K562 treated with DMSO at 1 percent for 12 hours (cell line): ENCODE data around the gene KRT25. TPM values are rescaled to one million over a fixed set of nuclear protein-coding genes. Genes with fewer than 3 reads are reported as not detected.

ENCODE experiments used
- total RNA-seq: library from RNA; unstranded; fragments of 300-600 nt; gene quantifications from 2 replicates; pipeline ENCODE4 v1.2.3, GENCODE V29; 2022; ENCODE audit not compliant: insufficient read depth

KRT25 gene, protein sequence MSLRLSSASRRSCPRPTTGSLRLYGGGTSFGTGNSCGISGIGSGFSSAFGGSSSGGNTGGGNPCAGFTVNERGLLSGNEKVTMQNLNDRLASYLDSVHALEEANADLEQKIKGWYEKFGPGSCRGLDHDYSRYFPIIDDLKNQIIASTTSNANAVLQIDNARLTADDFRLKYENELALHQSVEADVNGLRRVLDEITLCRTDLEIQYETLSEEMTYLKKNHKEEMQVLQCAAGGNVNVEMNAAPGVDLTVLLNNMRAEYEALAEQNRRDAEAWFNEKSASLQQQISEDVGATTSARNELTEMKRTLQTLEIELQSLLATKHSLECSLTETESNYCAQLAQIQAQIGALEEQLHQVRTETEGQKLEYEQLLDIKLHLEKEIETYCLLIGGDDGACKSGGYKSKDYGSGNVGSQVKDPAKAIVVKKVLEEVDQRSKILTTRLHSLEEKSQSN
- not detected in 2 replicates for total RNA-seq

DNA sequence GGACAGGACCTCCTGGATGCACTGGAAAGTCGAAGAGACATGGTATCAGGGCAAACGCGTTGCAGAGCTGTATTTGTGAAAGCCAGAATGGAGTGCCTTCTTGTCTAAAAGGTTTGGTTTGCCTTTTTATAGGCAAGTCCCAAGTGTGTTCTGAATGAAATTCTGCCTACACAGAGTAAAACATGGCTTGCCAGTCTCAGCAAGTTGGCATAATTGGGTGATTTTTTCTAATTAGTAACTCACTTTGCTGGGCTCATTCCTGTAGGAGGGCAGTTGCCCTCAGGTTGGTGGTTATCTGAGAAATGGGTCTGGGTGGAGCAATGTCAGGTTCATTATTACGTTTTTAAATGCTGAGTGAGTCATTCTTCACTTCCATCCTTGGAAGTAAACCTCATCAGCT lies at the start of gene KRT25:
KRT25 (minus strand) TSS at position 101 of the 400 bp plus-strand sequence; CDS start at position 41, 60 bp downstream.

GRCh38 chr17:40799859-40800258 lies 44.7 kb upstream of the KRT25 start, which contains the start of gene KRT28:
TSS of gene KRT28 (minus strand) at chr17:40799959. CDS start at chr17:40799893, 66 bp downstream.

DNA sequence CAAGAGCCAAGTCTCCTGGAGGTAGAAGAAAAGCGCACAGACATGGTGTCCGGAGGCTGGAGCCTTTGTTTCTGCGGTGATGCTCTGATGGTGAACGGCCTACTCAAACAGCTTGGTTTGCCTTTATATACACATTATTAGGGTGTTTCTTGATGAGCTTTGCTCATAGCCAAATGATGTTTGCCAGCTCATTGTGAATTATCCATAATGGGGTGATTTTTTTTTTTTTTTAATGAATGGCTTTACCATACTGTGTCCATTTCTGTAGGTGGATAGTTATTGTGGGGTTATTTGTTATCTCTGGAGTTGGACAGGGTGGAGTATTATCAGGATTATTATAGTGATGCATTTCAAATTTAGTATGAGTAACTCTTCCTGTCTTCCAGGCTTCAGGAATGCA lies 27.3 kb upstream of the KRT25 start, which contains the start of gene KRT27:
KRT27 (minus strand) TSS at position 101 of the 400 bp plus-strand sequence; CDS start at position 44, 57 bp downstream.

DNA sequence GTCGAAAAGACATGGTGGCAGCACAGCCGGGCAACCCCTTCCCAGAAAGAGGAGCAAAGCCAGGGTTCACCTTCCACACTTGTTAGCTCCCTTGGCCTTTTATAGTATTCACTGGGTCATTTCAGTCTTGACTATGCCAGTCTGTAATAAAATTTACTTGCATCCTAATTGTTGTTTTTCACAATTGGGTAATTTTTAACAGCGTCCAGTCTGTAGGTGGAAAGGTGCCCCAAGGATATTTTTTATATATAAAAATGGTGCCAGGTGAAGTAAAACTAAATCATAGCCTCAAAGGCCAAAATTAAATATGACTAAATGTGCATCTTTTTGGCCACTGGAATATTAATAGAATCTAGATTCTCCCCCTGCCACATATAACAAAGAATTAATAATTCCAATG lies 17.0 kb upstream of the KRT25 start, which contains the start of gene KRT26:
KRT26 (minus strand) TSS at position 101 of the 400 bp plus-strand sequence; CDS start at position 13, 88 bp downstream.

GRCh38 chr17:40703652-40704051 lies 51.5 kb downstream of the KRT25 start, which contains the start of gene KRT24:
TSS of gene KRT24 (minus strand) at chr17:40703752. CDS start at chr17:40703693, 59 bp downstream.

Other genes with a start within 250 kb of the KRT25 start
- gene CCR7, start 189.9 kb downstream of the KRT25 start, total RNA-seq, result 0.89 and 1.3 TPM in 2 replicates
- gene SMARCE1, start 107.5 kb downstream of the KRT25 start, total RNA-seq, result 40.3 and 83.8 TPM in 2 replicates
- gene KRT222, start 90.2 kb downstream of the KRT25 start, total RNA-seq, result not detected in 2 replicates
- gene KRT24, start 51.6 kb downstream of the KRT25 start, total RNA-seq, result not detected in 2 replicates
- gene KRT26, start 16.9 kb upstream of the KRT25 start, total RNA-seq, result not detected in 2 replicates
- not detected in 2 replicates for gene KRT27, start 27.2 kb upstream of the KRT25 start, total RNA-seq
- gene KRT28, start 44.6 kb upstream of the KRT25 start, total RNA-seq, result not detected in 2 replicates
- gene KRT10, start 67.3 kb upstream of the KRT25 start, total RNA-seq, result 75.7 and 82.5 TPM in 2 replicates
- gene KRT12, start 111.9 kb upstream of the KRT25 start, total RNA-seq, result 4.0 and 9.9 TPM in 2 replicates
- gene KRT20, start 129.9 kb upstream of the KRT25 start, total RNA-seq, result not detected in 2 replicates
- gene KRT23, start 182.3 kb upstream of the KRT25 start, total RNA-seq, result not detected in 2 replicates
- gene KRT39, start 211.6 kb upstream of the KRT25 start, total RNA-seq, result not detected in 2 replicates
- not detected in 2 replicates for gene KRT40, start 229.0 kb upstream of the KRT25 start, total RNA-seq
- not detected in 2 replicates for gene KRTAP3-3, start 238.8 kb upstream of the KRT25 start, total RNA-seq
- gene KRTAP3-2, start 244.6 kb upstream of the KRT25 start, total RNA-seq, result not detected in 2 replicates